H1 (cell line): ENCODE measurements around the gene SCAMP3. TPM values are rescaled to one million over a fixed set of nuclear protein-coding genes. Genes with fewer than 3 reads are reported as not detected.

ENCODE experiments used
- CTCF ChIA-PET: fragments of 300-600 bp; sonication (Branson Sonifier 250); formaldehyde crosslinking; loops from one replicate; lab custom pipeline; 2021; ENCODE audit not compliant: partially characterized antibody; lab: Charles Lee
- POLR2A ChIA-PET: fragments of 300-600 bp; sonication (Branson Sonifier 250); formaldehyde crosslinking; loops from one replicate; lab custom pipeline; 2021; ENCODE audit warnings: inconsistent platforms; ENCODE audit not compliant: partially characterized antibody; lab: Charles Lee
- DNase-seq, 2 experiments: peaks; one replicate each; pipeline versions ENCODE4 v3.0.0 to v3.0.0-alpha.2; 2010 to 2022; ENCODE audit warnings: low spot score in 2 of 2, low read depth in 1 of 2, mixed read lengths in 1 of 2
- FAIRE-seq: peaks from 2 replicates; lab custom pipeline; 2011; peaks lifted over from hg19 to GRCh38; lab: Jason Lieb, UNC
- H2AFZ ChIP-seq: 2 replicates; pipeline ENCODE4 v1.8.1; 2012; ENCODE audit warnings: low read length, inconsistent platforms
- H2AK5ac ChIP-seq: 2 replicates; pipeline ENCODE4 v1.6.1; 2013; ENCODE audit warnings: low read depth, low read length
- H2BK120ac ChIP-seq: replicated peaks from 2 replicates; pipeline ENCODE3; 2013; ENCODE audit warnings: low read depth, low read length, inconsistent platforms
- H2BK12ac ChIP-seq: 2 replicates; pipeline ENCODE4 v1.6.1; 2013; ENCODE audit warnings: low read depth, low read length
- H2BK15ac ChIP-seq: 2 replicates; pipeline ENCODE4 v1.6.1; 2013; ENCODE audit warnings: low read length
- H2BK20ac ChIP-seq: 2 replicates; pipeline ENCODE4 v1.6.1; 2013; ENCODE audit warnings: low read length
- H2BK5ac ChIP-seq: 2 replicates; pipeline ENCODE4 v1.6.1; 2013; ENCODE audit warnings: low read depth, low read length
- H3K14ac ChIP-seq: 2 replicates; pipeline ENCODE4 v1.6.1; 2013; ENCODE audit warnings: inconsistent platforms; ENCODE audit not compliant: insufficient read length
- H3K18ac ChIP-seq: 2 replicates; pipeline ENCODE4 v1.6.1; 2013; ENCODE audit warnings: low read length; ENCODE audit errors: extremely low read depth
- H3K23ac ChIP-seq: 2 replicates; pipeline ENCODE4 v1.6.1; 2013; ENCODE audit warnings: inconsistent platforms; ENCODE audit not compliant: insufficient read length
- H3K23me2 ChIP-seq: 2 replicates; pipeline ENCODE4 v1.6.1; 2013; ENCODE audit warnings: low read depth, low read length
- H3K27ac ChIP-seq: 2 replicates; pipeline ENCODE4 v1.6.1; 2011; ENCODE audit warnings: low read depth, low read length, inconsistent platforms
- H3K27me3 ChIP-seq, 4 experiments: replicated peaks in 1 of 4; 1 replicate in 1 of 4; 2 replicates in 3 of 4; pipeline versions ENCODE4 v1.6.1 to v1.8.1; 2011 to 2013; ENCODE audit warnings: low read length in 3 of 4, mild to moderate bottlenecking in 3 of 4, inconsistent platforms in 2 of 4, mixed read lengths in 2 of 4, moderate library complexity in 1 of 4; ENCODE audit not compliant: control insufficient read depth in 3 of 4, insufficient read depth in 3 of 4; ENCODE audit errors: extremely low read depth in 1 of 4
- H3K36me3 ChIP-seq, 4 experiments: 2 replicates each; pipeline versions ENCODE4 v1.6.1 to v1.8.1; 2011 to 2013; ENCODE audit warnings: mild to moderate bottlenecking in 4 of 4, low read length in 3 of 4, moderate library complexity in 2 of 4, control low read depth in 1 of 4, inconsistent platforms in 1 of 4; ENCODE audit not compliant: insufficient read depth in 4 of 4, control insufficient read depth in 2 of 4
- H3K4ac ChIP-seq: replicated peaks from 2 replicates; pipeline ENCODE3; 2013; ENCODE audit warnings: low read length, low read depth, mixed read lengths, inconsistent platforms; ENCODE audit not compliant: insufficient read length
- H3K4me1 ChIP-seq, 4 experiments: replicated peaks in 1 of 4; 1 replicate in 1 of 4; 2 replicates in 3 of 4; pipeline versions ENCODE4 v1.6.1 to v1.8.1; 2011 to 2013; ENCODE audit warnings: low read length in 3 of 4, inconsistent platforms in 2 of 4, mixed read lengths in 1 of 4; ENCODE audit not compliant: insufficient read depth in 4 of 4, control insufficient read depth in 3 of 4
- H3K4me2 ChIP-seq, 2 experiments: 2 replicates each; pipeline versions ENCODE4 v1.6.1 to v1.8.1; 2011 to 2013; ENCODE audit warnings: low read depth in 2 of 2, low read length in 2 of 2, control low read depth in 1 of 2, inconsistent platforms in 1 of 2, mild to moderate bottlenecking in 1 of 2; ENCODE audit not compliant: insufficient read depth in 1 of 2
- H3K4me3 ChIP-seq, 4 experiments: fragments of 200-600, 300-600 bp in 1 of 4; sonication (generic), shearing (Covaris generic), sonication (Bioruptor Twin) in 1 of 4; 2 replicates each; pipeline versions ENCODE4 v1.5.1 to v1.8.1; 2011 to 2016; ENCODE audit warnings: low read length in 4 of 4, low read depth in 3 of 4, control low read depth in 2 of 4, inconsistent platforms in 2 of 4, mild to moderate bottlenecking in 2 of 4, mixed read lengths in 1 of 4, moderate library complexity in 1 of 4; ENCODE audit not compliant: insufficient read depth in 2 of 4; ENCODE audit errors: extremely low read depth in 1 of 4
- H3K56ac ChIP-seq: replicated peaks from 2 replicates; pipeline ENCODE3; 2013; ENCODE audit warnings: low read depth, mild to moderate bottlenecking, mixed read lengths, low read length, inconsistent platforms; ENCODE audit not compliant: insufficient read length
- H3K79me1 ChIP-seq: 2 replicates; pipeline ENCODE4 v1.6.1; 2013; ENCODE audit warnings: low read depth, low read length, control low read depth
- H3K79me2 ChIP-seq, 2 experiments: 2 replicates each; pipeline versions ENCODE4 v1.6.1 to v1.8.1; 2012 to 2013; ENCODE audit warnings: low read length in 2 of 2, mild to moderate bottlenecking in 2 of 2, inconsistent platforms in 1 of 2; ENCODE audit not compliant: insufficient read depth in 2 of 2, control insufficient read depth in 1 of 2
- H3K9ac ChIP-seq, 4 experiments: replicated peaks in 1 of 4; 1 replicate in 1 of 4; 2 replicates in 3 of 4; pipeline versions ENCODE4 v1.6.1 to v1.8.1; 2011 to 2013; ENCODE audit warnings: low read depth in 3 of 4, low read length in 3 of 4, control low read depth in 2 of 4, mild to moderate bottlenecking in 2 of 4, moderate library complexity in 2 of 4, inconsistent platforms in 1 of 4; ENCODE audit errors: extremely low read depth in 1 of 4
- H3K9me3 ChIP-seq, 2 experiments: 2 replicates each; pipeline versions ENCODE4 v1.6.1 to v1.8.1; 2012 to 2013; ENCODE audit warnings: mild to moderate bottlenecking in 2 of 2, moderate library complexity in 2 of 2, control low read depth in 1 of 2, inconsistent platforms in 1 of 2, low read depth in 1 of 2, low read length in 1 of 2, mixed read lengths in 1 of 2; ENCODE audit not compliant: insufficient read depth in 2 of 2
- H4K20me1 ChIP-seq, 2 experiments: replicated peaks in 1 of 2; 2 replicates each; pipeline versions ENCODE3 to v1.8.1; 2011 to 2013; ENCODE audit warnings: inconsistent platforms in 2 of 2, low read length in 2 of 2, mild to moderate bottlenecking in 1 of 2; ENCODE audit not compliant: insufficient read depth in 2 of 2, control insufficient read depth in 1 of 2
- H4K5ac ChIP-seq: 2 replicates; pipeline ENCODE4 v1.6.1; 2013; ENCODE audit warnings: low read length, low read depth, mixed read lengths, inconsistent platforms; ENCODE audit not compliant: insufficient read length
- H4K8ac ChIP-seq: 2 replicates; pipeline ENCODE4 v1.8.0; 2013; ENCODE audit warnings: mild to moderate bottlenecking, moderate library complexity, low read length, inconsistent platforms; ENCODE audit not compliant: insufficient read depth; ENCODE audit errors: extremely low read depth
- H4K91ac ChIP-seq: replicated peaks from 2 replicates; pipeline ENCODE3; 2013; ENCODE audit warnings: low read length, mixed read lengths, inconsistent platforms; ENCODE audit not compliant: insufficient read length
- BRCA1 ChIP-seq: IDR thresholded peaks from 2 replicates; pipeline ENCODE4 v1.6.1; 2012; ENCODE audit warnings: low read depth, low read length, improper control_type of control experiment
- EP300 ChIP-seq, 2 experiments: IDR thresholded peaks; 1 replicate in 1 of 2; 2 replicates in 1 of 2; pipeline ENCODE4 v1.6.1; 2011 to 2012; ENCODE audit warnings: low read depth in 2 of 2, low read length in 2 of 2, mild to moderate bottlenecking in 2 of 2, borderline replicate concordance in 1 of 2, inconsistent platforms in 1 of 2, moderate library complexity in 1 of 2
- EZH2 ChIP-seq: fragments of 200-600 bp; sonication (generic); IDR thresholded peaks from 2 replicates; pipeline ENCODE4 v1.7.1; 2012; ENCODE audit warnings: low read depth, mild to moderate bottlenecking, moderate library complexity, low read length, inconsistent platforms; ENCODE audit not compliant: severe bottlenecking
- NANOG ChIP-seq: IDR thresholded peaks from 2 replicates; pipeline ENCODE4 v1.6.1; 2011; ENCODE audit warnings: low read length, low read depth, mild to moderate bottlenecking, inconsistent platforms; ENCODE audit not compliant: insufficient read depth, poor library complexity, severe bottlenecking
- RNF2 ChIP-seq: fragments of 200-900, 300-1000 bp; sonication (generic); IDR thresholded peaks from 2 replicates; pipeline ENCODE4 v1.7.1; 2016; ENCODE audit warnings: borderline replicate concordance, low read depth, mild to moderate bottlenecking, antibody characterized with exemption, low read length; ENCODE audit not compliant: poor library complexity, severe bottlenecking; ENCODE audit errors: missing control alignments
- SIX5 ChIP-seq: IDR thresholded peaks from 2 replicates; pipeline ENCODE4 v1.6.1; 2011; ENCODE audit warnings: mild to moderate bottlenecking, low read depth, low read length
- SRF ChIP-seq: IDR thresholded peaks from 2 replicates; pipeline ENCODE4 v1.6.1; 2011; ENCODE audit warnings: mild to moderate bottlenecking, low read depth, low read length, moderate library complexity
- SUZ12 ChIP-seq: fragments of 200-600 bp; sonication (generic); IDR thresholded peaks from 2 replicates; pipeline ENCODE4 v1.6.1; 2012; ENCODE audit warnings: mild to moderate bottlenecking, inconsistent platforms, low read length, moderate library complexity, mixed read lengths
- TAF1 ChIP-seq: IDR thresholded peaks from 2 replicates; pipeline ENCODE4 v1.6.1; 2011; ENCODE audit warnings: mild to moderate bottlenecking, low read depth, low read length
- USF2 ChIP-seq: IDR thresholded peaks from 2 replicates; pipeline ENCODE4 v1.6.1; 2011; ENCODE audit warnings: low read length, improper control_type of control experiment
- YY1 ChIP-seq: IDR thresholded peaks from 2 replicates; pipeline ENCODE4 v1.6.1; 2011; ENCODE audit warnings: low read depth, mild to moderate bottlenecking, low read length
- WGBS, 2 experiments: shearing (Covaris generic) in 1 of 2; methylation state at CpG; one replicate each; pipeline versions ENCODE4 v1.1.6 to v1.1.7; 2013 to 2015; ENCODE audit warnings: low lambda C conversion rate in 2 of 2, mixed read lengths in 2 of 2, inconsistent platforms in 1 of 2, low coverage in 1 of 2, missing lambda C conversion rate in 1 of 2; ENCODE audit not compliant: insufficient replicate concordance in 2 of 2, insufficient coverage in 1 of 2, insufficient read length in 1 of 2; ENCODE audit errors: extremely low coverage in 1 of 2, missing lambda C conversion rate in 1 of 2; 5-methylcytosine and 5-hydroxymethylcytosine counted together
- polyA plus RNA-seq, 7 experiments: library from polyadenylated mRNA; depleted of rRNA in 3 of 7; stranded (reverse) in 5 of 7; unstranded in 2 of 7; fragments of >200 nt in 5 of 7; fragments of 200-250 nt in 2 of 7; gene quantifications; 1 replicate in 5 of 7; 2 replicates in 1 of 7; 4 replicates in 1 of 7; pipeline versions ENCODE4 v1.2.1 to v1.2.3, GENCODE V29; 2011 to 2013; ENCODE audit warnings: missing spikeins in 2 of 7, mixed read lengths in 2 of 7
- total RNA-seq: library from RNA; stranded (reverse); fragmentation: NEBNext Ultra II Directional; extraction: Animal tissue kit (Norgen Biotek cat#: 25700); gene quantifications from 2 replicates; pipeline ENCODE4 v1.2.1, GENCODE V29; 2021

The SCAMP3 gene
- total and polyA plus RNA-seq, 2 of the 8 experiments (the other 6 are each of a cell fraction or from before 2014, with no cell fraction given): 48.9 to 143 TPM

GRCh38 chr1:155267373-155267772, 5.2 kb upstream of the SCAMP3 start:
- Histone ChIP-seq H3K18ac (no peak overlapping the region), H3K27ac (no peak overlapping the region), H3K4me2 (no peak overlapping the region), H3K36me3 (peaks cover 51 to 89% (median 76%) of the 10 kb centered on the region in 4 experiments), H2BK15ac (no peak overlapping the region), H2BK20ac (no peak overlapping the region), H3K23me2 (0 out of 2 replicates have a peak, but pooled peaks cover 1% of the 10 kb centered on the region), H2AK5ac (no peak overlapping the region), H4K5ac (no peak overlapping the region), H4K91ac (no peak overlapping the region), H3K14ac (no peak overlapping the region), H2BK12ac (no peak overlapping the region), H3K4me3 (no peak overlapping the region), H3K79me1 (no peaks in the 10 kb centered on the region; the same call in none of the 2 replicates), H3K27me3 (no peaks in the 10 kb centered on the region), H2BK5ac (no peak overlapping the region), H4K8ac (no peak overlapping the region), H4K20me1 (peaks cover 6 to 10% of the 10 kb centered on the region in 2 experiments), H2AFZ (no peak overlapping the region), H3K4me1 (peaks cover 0 to 5% (median under 1%) of the 10 kb centered on the region in 4 experiments; a peak in 2 of 7 replicates), H3K9me3 (no peaks in the 10 kb centered on the region), H3K23ac (no peak overlapping the region), H3K4ac (no peak overlapping the region), H2BK120ac (no peak overlapping the region), H3K56ac (no peak overlapping the region), H3K79me2 (peaks cover 5 to 20% of the 10 kb centered on the region in 2 experiments), H3K9ac (no peak overlapping the region)
- ChIA-PET POLR2A (interaction anchor here (0.5 to 2.8 kb wide), 11 partner anchors 11 to 584 kb away, joined by 3 to 11 read pairs (median 4); partner anchors contain the start of genes ENTREP3 and THBS3), CTCF (interaction anchor here (0.9 to 4.5 kb wide), 4 partner anchors 11 to 54 kb away, joined by 3 to 61 read pairs (median 10); partner anchors contain the start of gene RUSC1)
- WGBS, 2 experiments: 93% methylated on average over 2 of the region's 2 CpGs; no CpG with 5 or more reads in 1 of the 2 experiments
- no peak for DNase-seq
- no peak for FAIRE-seq
- no peak for TF ChIP-seq SIX5
- no peak for TF ChIP-seq SRF
- no peak for TF ChIP-seq BRCA1
- no peak for TF ChIP-seq RNF2
- no peak for TF ChIP-seq YY1
- no peak for TF ChIP-seq USF2
- no peak for TF ChIP-seq EZH2
- no peak for TF ChIP-seq SUZ12
- no peak for TF ChIP-seq EP300 (IDR thresholded peaks at IDR 0.05; ENCODE audit: borderline replicate concordance in 1 of 2, low read depth in 2 of 2, low read length in 2 of 2)
- no peak for TF ChIP-seq TAF1
- TF ChIP-seq NANOG: no peak
